CD4-positive, alpha-beta T cell treated with Interleukin-15 for 1 hour (primary cell): ENCODE measurements around the gene SUMO4.
"Not testable (repeated sequence)": the region's sequence is repeated elsewhere in the genome, so short reads cannot be mapped to it uniquely, and the experiment has no call there.

Experiments used
- DNase-seq: peaks from one replicate; pipeline ENCODE4 v3.0.0-alpha.2; 2020

The SUMO4 gene

GRCh38 chr6:149433881-149434280 is 33.8 kb downstream of the SUMO4 start:
- no peak for DNase-seq

GRCh38 chr6:149435919-149436586 is 36.0 kb downstream of the SUMO4 start:
- no peak for DNase-seq

DNA sequence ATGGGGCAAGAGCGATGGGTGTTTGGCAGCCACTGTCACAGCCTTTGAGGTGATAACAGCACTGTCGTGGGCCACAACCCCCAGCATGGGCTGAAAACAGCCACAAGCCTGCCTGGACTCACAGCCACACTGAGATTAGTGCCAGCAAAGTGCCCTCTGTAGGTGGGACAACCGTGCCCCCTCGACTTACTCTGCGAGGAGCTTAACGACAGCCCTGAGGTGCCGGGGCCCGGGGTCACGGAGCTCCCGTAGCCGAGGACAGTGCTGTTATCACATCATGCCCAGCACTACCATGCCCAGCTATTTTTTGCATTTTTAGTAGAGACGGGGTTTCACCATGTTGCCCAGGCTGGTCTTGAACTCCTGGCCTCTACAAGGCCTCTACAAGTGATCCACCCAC is 36.6 kb downstream of the SUMO4 start:
- no peak for DNase-seq

DNA sequence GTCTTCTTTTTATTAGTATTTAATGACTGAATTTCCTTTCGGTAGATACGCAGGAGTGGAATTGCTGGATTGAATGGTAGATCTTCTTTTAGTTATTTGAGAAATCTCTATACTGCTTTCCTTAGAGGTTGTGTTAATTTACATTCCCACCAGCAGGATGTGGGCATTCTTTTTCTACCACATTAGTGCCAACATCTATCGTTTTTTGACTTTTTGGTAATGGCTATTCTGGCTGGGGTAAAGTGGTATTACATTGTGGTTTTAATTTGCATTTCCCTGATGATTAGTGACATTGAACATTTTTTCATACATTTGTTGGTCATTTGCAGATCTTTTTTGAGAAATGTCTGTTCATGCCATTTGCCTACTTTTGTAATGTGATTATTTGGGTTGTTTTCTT is 37.1 kb downstream of the SUMO4 start:
- DNase-seq = no peak

- no peak for DNase-seq
Measured at GRCh38 chr6:149438855-149439254, 38.8 kb downstream of the SUMO4 start.

DNA sequence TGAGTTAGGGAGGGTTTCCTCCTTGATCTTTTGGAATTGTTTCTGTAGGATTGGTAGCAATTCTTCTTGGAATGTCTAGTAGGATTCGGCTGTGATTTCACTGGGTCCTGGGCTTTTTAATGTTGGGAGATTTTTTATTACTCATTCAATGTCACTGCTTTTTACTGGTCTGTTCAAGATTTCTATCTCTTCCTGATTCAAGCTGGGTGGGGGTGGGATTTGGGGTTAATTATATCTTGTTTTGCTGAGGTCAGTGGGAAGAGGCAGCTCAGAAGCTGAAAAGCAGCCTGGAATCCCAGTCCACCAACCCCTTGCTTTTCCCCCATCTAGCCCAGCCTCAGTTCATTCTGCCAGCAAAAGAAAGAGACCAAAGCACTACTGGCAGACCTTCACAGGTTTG is 39.6 kb downstream of the SUMO4 start:
- no peak for DNase-seq

DNA sequence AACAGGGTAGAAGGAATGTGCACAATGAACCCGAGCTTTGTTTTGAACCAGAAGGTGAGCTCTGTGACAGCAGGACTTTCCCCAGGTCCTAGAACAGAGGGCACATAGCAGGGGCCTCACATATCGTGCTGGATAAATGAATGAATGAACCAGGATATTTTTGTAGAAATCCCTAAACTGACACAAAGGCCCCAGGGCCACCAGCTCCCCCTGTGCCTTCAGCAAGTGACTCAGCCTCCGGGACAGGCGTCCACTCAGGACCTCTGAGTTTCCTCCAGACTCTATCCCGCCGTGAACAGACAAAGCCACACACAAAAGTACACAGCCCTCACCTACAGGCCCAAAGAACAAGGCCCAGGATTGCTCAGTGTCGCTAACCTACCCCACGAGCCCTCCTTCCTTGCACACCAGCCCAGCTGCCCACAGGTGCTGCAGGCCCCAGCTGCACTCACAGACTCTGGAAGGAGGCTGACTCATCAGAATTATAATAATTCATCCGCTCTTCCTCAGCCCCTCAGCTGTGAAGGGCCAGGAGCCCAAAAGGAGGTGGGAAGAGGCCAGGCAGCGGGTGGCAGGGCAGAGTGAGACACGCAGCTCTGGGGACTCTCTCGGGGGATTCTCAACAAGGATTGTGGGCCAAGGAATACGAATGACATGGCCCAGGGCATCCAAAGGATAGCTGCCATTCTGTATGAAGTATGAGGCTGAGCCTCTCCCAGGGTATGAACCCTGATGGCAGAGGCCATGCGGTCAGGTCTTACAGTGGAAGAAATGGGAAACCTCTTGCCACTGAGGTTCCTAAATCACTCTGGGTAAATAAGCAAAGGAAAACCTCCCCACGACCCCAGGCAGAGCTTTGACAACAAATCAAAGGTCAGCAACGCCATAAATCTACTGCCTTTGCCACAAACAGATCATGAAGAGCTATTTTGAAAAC is 40.9 kb downstream of the SUMO4 start:
- no peak for DNase-seq

DNA sequence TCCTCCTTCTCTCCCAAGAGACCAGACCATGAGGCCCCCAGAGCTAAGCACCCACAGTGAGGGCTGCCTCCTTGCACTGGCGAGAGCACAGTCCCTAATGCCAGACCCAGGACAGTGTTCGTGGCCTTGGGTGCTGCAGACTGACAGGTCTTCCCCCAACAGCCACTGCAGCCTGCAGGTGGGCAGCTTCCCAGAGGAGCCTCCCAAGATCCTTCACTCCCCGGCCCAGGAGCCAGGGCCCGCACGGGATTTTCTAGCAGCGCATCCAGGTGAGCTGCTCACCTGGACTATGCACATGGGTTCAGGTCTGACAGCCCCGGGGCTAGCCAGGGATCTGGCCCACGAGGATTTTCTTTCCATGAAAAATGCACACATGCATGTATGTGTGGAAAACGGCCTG is 41.7 kb downstream of the SUMO4 start:
- no peak for DNase-seq

- no peak for DNase-seq
Measured at GRCh38 chr6:149443411-149444181, 43.5 kb downstream of the SUMO4 start.

- DNase-seq = not testable (repeated sequence)
Measured at GRCh38 chr6:149444360-149445094, 44.5 kb downstream of the SUMO4 start.

DNA sequence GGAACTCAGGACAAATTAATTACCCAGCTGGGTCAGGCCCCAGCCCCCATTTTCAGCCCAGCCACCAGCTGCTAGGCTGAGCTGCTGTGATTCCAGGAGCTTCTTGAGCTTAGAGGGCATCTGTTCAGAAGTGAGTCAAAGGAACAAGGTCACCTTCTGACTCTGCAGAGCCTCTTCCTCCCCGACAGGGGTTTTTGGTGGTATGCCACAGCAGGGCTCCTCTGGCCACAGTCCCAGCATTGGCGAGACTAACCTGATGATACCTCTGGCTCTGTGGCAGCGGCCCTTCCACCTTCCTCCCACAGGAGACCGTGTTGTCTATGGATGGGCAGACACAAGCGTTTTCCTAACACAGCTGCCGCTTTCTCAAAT is 45.0 kb downstream of the SUMO4 start:
- DNase-seq = no peak

DNA sequence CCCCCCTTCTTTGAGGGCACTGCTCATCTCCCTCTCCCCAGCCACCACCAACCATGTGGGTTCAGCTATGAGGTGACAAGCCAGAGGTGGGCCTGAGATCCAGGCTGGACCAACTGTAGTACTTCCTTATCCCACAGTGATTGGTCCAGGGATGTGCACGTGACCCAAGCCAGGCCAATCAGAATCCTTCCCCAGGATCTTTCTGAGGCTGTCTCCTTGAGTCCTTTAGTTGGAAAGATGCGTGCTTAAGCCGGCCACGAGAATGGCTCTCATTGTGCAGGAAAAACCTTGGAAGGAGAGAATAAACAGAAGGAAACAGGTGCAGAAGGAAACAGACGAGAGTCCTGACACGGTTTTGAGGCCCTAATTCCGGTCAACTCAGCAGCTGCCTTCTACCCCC is 45.5 kb downstream of the SUMO4 start:
- DNase-seq = no peak

- no peak for DNase-seq
Measured at GRCh38 chr6:149446791-149447376, 46.8 kb downstream of the SUMO4 start.

DNA sequence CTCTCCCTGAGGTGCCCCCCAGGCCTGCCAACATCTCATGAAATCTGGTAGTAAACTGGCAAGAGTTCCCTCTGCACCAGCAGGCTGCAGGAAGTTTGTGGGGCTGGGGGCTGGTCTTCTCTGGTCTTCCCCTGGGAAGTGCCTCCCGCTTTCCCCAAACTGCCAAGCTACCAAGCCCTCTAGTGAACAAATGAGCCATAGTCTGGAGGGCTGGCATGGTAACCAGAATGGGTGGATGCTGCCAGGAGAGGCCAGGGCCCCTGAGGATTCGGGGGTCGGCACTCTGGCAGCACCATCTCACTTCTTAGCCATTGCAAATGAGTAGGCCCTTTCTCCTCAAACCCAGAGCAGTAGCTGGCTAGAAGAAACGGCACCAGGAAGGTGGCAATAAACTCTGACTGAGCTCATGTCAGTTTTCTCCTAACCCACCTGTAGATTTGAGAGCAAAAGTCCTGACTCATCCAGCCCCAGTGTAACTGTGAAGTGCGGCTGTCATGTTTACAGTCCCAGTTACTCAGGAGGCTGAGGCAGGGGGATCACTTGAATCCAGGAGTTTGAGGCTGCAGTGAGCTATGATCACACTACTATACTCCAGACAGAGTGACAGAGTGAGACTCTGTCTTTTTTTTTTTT is 48.9 kb downstream of the SUMO4 start:
- no peak for DNase-seq

GRCh38 chr6:149449831-149450678 is 50.0 kb downstream of the SUMO4 start:
- DNase-seq = no peak
